ENCODE measurements around the gene HERC2.
"Not testable (repeated sequence)": the region's sequence is repeated elsewhere in the genome, so short reads cannot be mapped to it uniquely, and the experiment has no call there.

- TF ChIP-seq ZFX (IDR thresholded peaks at IDR 0.05; ENCODE audit: borderline replicate concordance); CTCF (IDR thresholded peaks at IDR 0.05): not testable (repeated sequence)
Observed at GRCh38 chr15:28168405-28169121, 153.4 kb downstream of the HERC2 start.
